Esophagus muscularis mucosa (tissue), 4 donors: Measurements from ENCODE around the gene PDE6H. TPM values are rescaled to one million over a fixed set of nuclear protein-coding genes. Genes with fewer than 3 reads are reported as not detected.
A peak's percentile ranks its signal among the peaks of the same experiment; 100 is the strongest.

Experiments used
- DNase-seq: peaks from one replicate; pipeline ENCODE4 v3.0.0-alpha.2; 2017; ENCODE audit errors: extremely low spot score
- H3K27ac ChIP-seq, 4 donors: fragments of 200-600 bp; sonication (generic); replicated peaks in 1 of 4; 1 replicate in 3 of 4; 2 replicates in 1 of 4; pipeline ENCODE4 v1.5.1; 2016 to 2019; ENCODE audit warnings: mild to moderate bottlenecking in 1 of 4
- H3K27me3 ChIP-seq, 4 donors: fragments of 200-600 bp; sonication (generic); one replicate each; pipeline versions ENCODE4 v1.5.1 to v1.6.0; 2016 to 2019
- H3K36me3 ChIP-seq, 4 donors: fragments of 200-600 bp; sonication (generic); one replicate each; pipeline ENCODE4 v1.5.1; 2016 to 2019
- H3K4me1 ChIP-seq, 4 donors: fragments of 200-600 bp; sonication (generic); one replicate each; pipeline ENCODE4 v1.5.1; 2016 to 2019
- H3K4me3 ChIP-seq, 4 donors: fragments of 200-600 bp; sonication (generic); 1 replicate in 2 of 4; 2 replicates in 2 of 4; pipeline ENCODE4 v1.5.1; 2016 to 2019; ENCODE audit warnings: mild to moderate bottlenecking in 4 of 4, moderate library complexity in 1 of 4
- H3K9me3 ChIP-seq, 4 donors: fragments of 200-600 bp; sonication (generic); 1 replicate in 3 of 4; 2 replicates in 1 of 4; pipeline ENCODE4 v1.5.1; 2016 to 2019
- CTCF ChIP-seq, 3 experiments: fragments of 200-600 bp in 2 of 3; fragments of 450-650 bp in 1 of 3; sonication (generic) in 2 of 3; IDR thresholded peaks; one replicate each; pipeline ENCODE4 v1.5.1; 2017 to 2019; ENCODE audit warnings: antibody characterized with exemption in 3 of 3, mild to moderate bottlenecking in 2 of 3, moderate library complexity in 1 of 3
- EP300 ChIP-seq: sonication (generic); formaldehyde crosslinking; IDR thresholded peaks from one replicate; pipeline ENCODE4 v1.6.1; 2017; ENCODE audit warnings: antibody characterized with exemption
- POLR2A ChIP-seq: fragments of 450-650 bp; IDR thresholded peaks from one replicate; pipeline ENCODE4 v1.6.1; 2017; ENCODE audit warnings: antibody characterized with exemption, moderate library complexity, mild to moderate bottlenecking, low read depth
- POLR2AphosphoS5 ChIP-seq, 2 donors: sonication (generic); formaldehyde crosslinking; IDR thresholded peaks; one replicate each; pipeline ENCODE4 v1.6.1; 2017; ENCODE audit warnings: antibody characterized with exemption in 2 of 2
- WGBS: methylation state at CpG from one replicate; pipeline ENCODE4 v1.1.5; 2018; 5-methylcytosine and 5-hydroxymethylcytosine counted together
- intact Hi-C: fragments of 100-400 bp; cut with DNase I; formaldehyde crosslinking; loops from one replicate; pipeline ENCODE4 v1.15.1; 2023
- total RNA-seq, 4 donors: library from RNA; depleted of rRNA; stranded (reverse); fragments of >200 nt; gene quantifications; one replicate each; pipeline versions ENCODE4 v1.1.0 to v1.2.1, GENCODE V29; 2016

PDE6H gene
- total RNA-seq, 4 donors from 2014 or later: not detected

- no peaks in the 10 kb centered on the region for H3K9me3 ChIP-seq
- H3K27me3 ChIP-seq: no peaks in the 10 kb centered on the region
- intact Hi-C loops: no loop called here
- no peak overlapping the region for H3K27ac ChIP-seq
- H3K4me1 ChIP-seq: peaks cover 0 to 4% (median 0%) of the 10 kb centered on the region in 4 donors
- TF ChIP-seq POLR2AphosphoS5 (IDR thresholded peaks at IDR 0.05): no peak
- no peak for TF ChIP-seq CTCF (IDR thresholded peaks at IDR 0.05)
- TF ChIP-seq EP300: no peak
- TF ChIP-seq POLR2A: no peak
- H3K4me3 ChIP-seq: no peak overlapping the region
- DNase-seq: no peak
- 61% methylated on average over 1 of the region's 1 CpG for WGBS
- no peaks in the 10 kb centered on the region for H3K36me3 ChIP-seq
Observed at GRCh38 chr12:14984766-14985285, 12.0 kb downstream of the PDE6H start.

GRCh38 chr12:14986449-14986848 lies 13.6 kb downstream of the PDE6H start:
- WGBS: 72% methylated on average over 4 of the region's 4 CpGs
- no peaks in the 10 kb centered on the region for H3K9me3 ChIP-seq

GRCh38 chr12:14988035-14988434 lies 15.2 kb downstream of the PDE6H start:
- Histone ChIP-seq H3K27me3 (no peaks in the 10 kb centered on the region), H3K4me1 (peaks cover 0 to 3% (median under 1%) of the 10 kb centered on the region in 4 donors), H3K4me3 (no peak overlapping the region), H3K27ac (no peak overlapping the region), H3K36me3 (no peaks in the 10 kb centered on the region), H3K9me3 (no peaks in the 10 kb centered on the region)
- intact Hi-C loops: no loop called here
- 80% methylated on average over 3 of the region's 3 CpGs for WGBS
- TF ChIP-seq CTCF (IDR thresholded peaks at IDR 0.05) (no peak), POLR2AphosphoS5 (IDR thresholded peaks at IDR 0.05) (no peak), POLR2A (no peak), EP300 (no peak)
- DNase-seq: no peak

More at GRCh38 chr12:14986449-14986848, 13.6 kb downstream of the PDE6H start:
- Histone ChIP-seq H3K27me3 (no peaks in the 10 kb centered on the region), H3K4me1 (peaks cover 0 to 4% (median 0%) of the 10 kb centered on the region in 4 donors), H3K36me3 (no peaks in the 10 kb centered on the region), H3K4me3 (no peak overlapping the region), H3K27ac (no peak overlapping the region)
- DNase-seq: no peak
- TF ChIP-seq EP300 (no peak), CTCF (IDR thresholded peaks at IDR 0.05) (peak in 2 of 3 experiments; percentile 12 to 16)
- intact Hi-C loops: no loop called here

- intact Hi-C loops: loop anchor here (5.0 kb wide), 1 partner anchor 57 kb away; no protein-coding TSS in a partner anchor
- Histone ChIP-seq H3K27me3 (no peaks in the 10 kb centered on the region), H3K4me1 (peaks cover 0 to 19% (median 15%) of the 10 kb centered on the region in 4 donors), H3K4me3 (no peak overlapping the region), H3K9me3 (no peaks in the 10 kb centered on the region), H3K27ac (no peak overlapping the region), H3K36me3 (no peaks in the 10 kb centered on the region)
- no peak for DNase-seq
- TF ChIP-seq POLR2A (no peak), POLR2AphosphoS5 (IDR thresholded peaks at IDR 0.05) (no peak), CTCF (IDR thresholded peaks at IDR 0.05) (no peak), EP300 (no peak)
- 81% methylated on average over 1 of the region's 1 CpG for WGBS
Observed at GRCh38 chr12:14989790-14990189, 16.9 kb downstream of the PDE6H start.

- Histone ChIP-seq H3K9me3 (no peaks in the 10 kb centered on the region), H3K27ac (no peak overlapping the region), H3K36me3 (no peaks in the 10 kb centered on the region), H3K4me3 (no peak overlapping the region), H3K4me1 (peaks cover 6 to 29% (median 24%) of the 10 kb centered on the region in 4 donors), H3K27me3 (no peaks in the 10 kb centered on the region)
- DNase-seq: no peak
- intact Hi-C loops: loop anchor here (5.0 kb wide), 1 partner anchor 59 kb away; no protein-coding TSS in a partner anchor
- no peak for TF ChIP-seq POLR2AphosphoS5 (IDR thresholded peaks at IDR 0.05)
- no peak for TF ChIP-seq CTCF (IDR thresholded peaks at IDR 0.05)
- no peak for TF ChIP-seq EP300
Observed at GRCh38 chr12:14991069-14991468, 18.2 kb downstream of the PDE6H start.
